KMS-11 (cell line): ENCODE data around the gene FITM1.

Experiments
- H2AFZ ChIP-seq: fragments of 200-600 bp; sonication (generic); 2 replicates; pipeline ENCODE4 v1.6.1; 2016; ENCODE audit warnings: antibody characterized with exemption, mixed run types, low read depth
- H3K27ac ChIP-seq: fragments of 200-600 bp; sonication (generic); 2 replicates; pipeline ENCODE4 v1.6.1; 2016; ENCODE audit warnings: mild to moderate bottlenecking, mixed run types
- H3K27me3 ChIP-seq: fragments of 200-600 bp; sonication (generic); 2 replicates; pipeline ENCODE4 v1.6.1; 2017; ENCODE audit warnings: mild to moderate bottlenecking, low read depth, mixed run types, moderate library complexity; ENCODE audit not compliant: insufficient read depth
- H3K36me3 ChIP-seq: fragments of 200-600 bp; sonication (generic); 2 replicates; pipeline ENCODE4 v1.6.1; 2017; ENCODE audit warnings: mild to moderate bottlenecking, mixed run types; ENCODE audit not compliant: insufficient read depth
- H3K4me1 ChIP-seq: fragments of 200-600 bp; sonication (generic); 2 replicates; pipeline ENCODE4 v1.6.1; 2016; ENCODE audit warnings: mild to moderate bottlenecking, low read depth, mixed run types; ENCODE audit not compliant: poor library complexity, severe bottlenecking
- H3K4me2 ChIP-seq: fragments of 200-600 bp; sonication (generic); 2 replicates; pipeline ENCODE4 v1.7.0; 2016; ENCODE audit warnings: mild to moderate bottlenecking, mixed run types
- H3K4me3 ChIP-seq: fragments of 200-600 bp; sonication (generic); IDR thresholded peaks from 2 replicates; pipeline ENCODE4 v1.6.1; 2017; ENCODE audit warnings: low read depth, low read length, mixed read lengths; ENCODE audit not compliant: insufficient read depth
- H3K79me2 ChIP-seq: fragments of 200-600 bp; sonication (generic); 2 replicates; pipeline ENCODE4 v1.6.1; 2016; ENCODE audit warnings: low read depth, mixed run types; ENCODE audit not compliant: insufficient read depth
- H3K9ac ChIP-seq: fragments of 200-600 bp; sonication (generic); 2 replicates; pipeline ENCODE4 v1.6.1; 2016; ENCODE audit warnings: mild to moderate bottlenecking, mixed run types
- H4K20me1 ChIP-seq: fragments of 200-600 bp; sonication (generic); 2 replicates; pipeline ENCODE4 v1.6.1; 2016; ENCODE audit warnings: mild to moderate bottlenecking, mixed run types; ENCODE audit not compliant: insufficient read depth
- TF ChIP-seq, protein P1 (sequence below): fragments of 200-600 bp; sonication (generic); conservative IDR thresholded peaks from 2 replicates; pipeline ENCODE4 v1.6.1; 2017; ENCODE audit warnings: low read depth, mild to moderate bottlenecking, antibody characterized with exemption, low read length, moderate library complexity, mixed read lengths

FITM1 gene

DNA sequence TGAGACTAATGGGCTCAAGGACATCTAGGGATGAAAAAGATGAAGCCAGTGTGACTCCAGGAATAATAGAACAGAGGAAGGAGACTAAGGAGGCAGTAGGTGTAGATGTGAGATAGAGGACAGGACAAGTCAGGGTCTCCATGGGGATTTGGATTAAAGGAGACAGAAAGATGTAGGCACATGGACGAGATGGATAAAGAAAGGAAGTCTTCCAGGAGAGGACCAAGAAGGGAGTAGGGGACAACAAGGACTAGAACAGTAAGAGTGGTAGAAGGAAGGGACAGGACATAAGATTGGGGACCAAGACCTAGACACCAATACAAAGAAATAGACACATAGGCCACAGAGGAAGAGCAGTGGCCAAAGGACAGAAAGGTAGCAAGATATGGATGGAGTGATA, 43.5 kb upstream of the FITM1 start:
- Histone ChIP-seq H3K27me3 (no peaks in the 10 kb centered on the region; the same call in 1 of the 2 replicates), H3K4me3 (no peak overlapping the region), H3K36me3 (no peaks in the 10 kb centered on the region), H3K4me2 (no peak overlapping the region), H3K9ac (no peak overlapping the region), H2AFZ (no peak overlapping the region), H3K79me2 (no peaks in the 10 kb centered on the region), H4K20me1 (no peaks in the 10 kb centered on the region), H3K27ac (no peak overlapping the region), H3K4me1 (peaks cover 10% of the 10 kb centered on the region)
- TF ChIP-seq, protein P1, sequence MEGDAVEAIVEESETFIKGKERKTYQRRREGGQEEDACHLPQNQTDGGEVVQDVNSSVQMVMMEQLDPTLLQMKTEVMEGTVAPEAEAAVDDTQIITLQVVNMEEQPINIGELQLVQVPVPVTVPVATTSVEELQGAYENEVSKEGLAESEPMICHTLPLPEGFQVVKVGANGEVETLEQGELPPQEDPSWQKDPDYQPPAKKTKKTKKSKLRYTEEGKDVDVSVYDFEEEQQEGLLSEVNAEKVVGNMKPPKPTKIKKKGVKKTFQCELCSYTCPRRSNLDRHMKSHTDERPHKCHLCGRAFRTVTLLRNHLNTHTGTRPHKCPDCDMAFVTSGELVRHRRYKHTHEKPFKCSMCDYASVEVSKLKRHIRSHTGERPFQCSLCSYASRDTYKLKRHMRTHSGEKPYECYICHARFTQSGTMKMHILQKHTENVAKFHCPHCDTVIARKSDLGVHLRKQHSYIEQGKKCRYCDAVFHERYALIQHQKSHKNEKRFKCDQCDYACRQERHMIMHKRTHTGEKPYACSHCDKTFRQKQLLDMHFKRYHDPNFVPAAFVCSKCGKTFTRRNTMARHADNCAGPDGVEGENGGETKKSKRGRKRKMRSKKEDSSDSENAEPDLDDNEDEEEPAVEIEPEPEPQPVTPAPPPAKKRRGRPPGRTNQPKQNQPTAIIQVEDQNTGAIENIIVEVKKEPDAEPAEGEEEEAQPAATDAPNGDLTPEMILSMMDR: no peak

DNA sequence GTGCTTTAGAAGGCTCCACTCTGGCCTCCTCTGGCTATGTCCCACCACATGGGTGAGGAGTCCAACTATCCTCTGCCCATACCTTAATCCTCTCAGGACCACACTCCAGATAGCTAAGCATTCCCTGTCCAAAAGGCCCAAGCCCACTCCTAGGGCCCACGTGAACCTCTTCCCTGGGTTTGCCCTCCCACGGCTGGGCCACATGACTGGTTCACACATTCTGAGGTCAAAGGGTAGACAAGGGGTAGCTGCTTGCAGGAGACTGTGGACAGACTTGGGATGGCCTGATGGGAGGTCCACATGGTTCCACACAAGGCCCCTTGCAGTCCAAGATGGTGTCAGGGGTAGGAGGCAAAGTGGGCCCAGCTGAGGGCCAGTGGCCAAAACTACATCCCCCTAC, 42.4 kb upstream of the FITM1 start:
- Histone ChIP-seq H3K36me3 (no peaks in the 10 kb centered on the region), H3K4me3 (no peak overlapping the region), H3K4me1 (peaks cover 10% of the 10 kb centered on the region), H3K4me2 (no peak overlapping the region), H4K20me1 (no peaks in the 10 kb centered on the region), H3K79me2 (no peaks in the 10 kb centered on the region), H2AFZ (no peak overlapping the region), H3K27ac (no peak overlapping the region), H3K27me3 (no peaks in the 10 kb centered on the region; the same call in 1 of the 2 replicates), H3K9ac (no peak overlapping the region)
- TF ChIP-seq, protein P1: no peak

DNA sequence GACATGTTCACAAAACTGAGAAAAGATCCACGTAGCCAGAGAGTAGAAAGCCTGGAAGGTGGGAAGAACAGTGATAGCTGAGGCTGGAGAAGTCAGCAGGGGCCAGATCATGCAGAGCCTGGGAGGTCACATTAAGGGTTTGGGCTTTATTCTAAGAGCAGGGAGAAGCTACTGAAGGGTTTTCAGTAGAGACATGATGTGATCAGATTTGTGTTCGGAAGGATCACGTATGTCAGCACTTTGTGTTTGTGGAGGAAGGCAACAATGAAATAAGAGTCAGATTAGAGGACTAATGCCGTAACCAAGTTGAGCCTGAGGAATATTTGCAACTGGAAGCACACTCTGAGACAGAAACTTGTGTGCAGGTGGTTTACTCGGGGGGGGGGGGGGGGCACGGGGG, 40.6 kb upstream of the FITM1 start:
- no peaks in the 10 kb centered on the region for H3K27me3 ChIP-seq
- H2AFZ ChIP-seq: no peak overlapping the region
- H3K9ac ChIP-seq: no peak overlapping the region
- H4K20me1 ChIP-seq: no peaks in the 10 kb centered on the region
- H3K4me3 ChIP-seq: no peak overlapping the region
- peaks cover 16% of the 10 kb centered on the region for H3K4me1 ChIP-seq
- H3K79me2 ChIP-seq: peaks cover 4% of the 10 kb centered on the region; the same call in 1 of the 2 replicates
- H3K4me2 ChIP-seq: no peak overlapping the region
- no peaks in the 10 kb centered on the region for H3K36me3 ChIP-seq
- no peak overlapping the region for H3K27ac ChIP-seq
- TF ChIP-seq, protein P1: no peak

DNA sequence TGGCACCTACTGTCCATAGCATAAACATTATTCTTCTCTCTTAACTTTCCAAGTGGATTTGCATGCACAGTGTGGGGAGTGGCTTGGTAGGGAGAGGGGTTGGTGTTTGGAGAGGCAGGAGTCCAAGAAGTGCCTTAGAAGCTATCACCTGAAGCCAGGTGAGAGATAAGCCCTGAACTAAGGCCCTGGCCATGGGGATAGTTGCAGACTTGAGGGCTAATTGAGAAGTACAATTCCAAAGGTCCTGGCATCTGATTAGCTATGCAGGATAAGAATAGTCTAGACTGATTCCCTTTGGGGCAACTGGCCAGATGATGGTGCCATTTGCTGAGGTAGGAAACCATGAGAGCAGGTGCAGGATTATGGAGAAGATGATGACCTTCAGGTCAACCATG, 38.4 kb upstream of the FITM1 start:
- no peak overlapping the region for H3K4me3 ChIP-seq
- H2AFZ ChIP-seq: no peak overlapping the region
- H3K79me2 ChIP-seq: peaks cover 8% of the 10 kb centered on the region; the same call in 1 of the 2 replicates
- H3K9ac ChIP-seq: no peak overlapping the region
- H4K20me1 ChIP-seq: no peaks in the 10 kb centered on the region
- H3K4me1 ChIP-seq: peaks cover 19% of the 10 kb centered on the region
- H3K27ac ChIP-seq: no peak overlapping the region
- H3K27me3 ChIP-seq: no peaks in the 10 kb centered on the region
- TF ChIP-seq, protein P1: no peak
- H3K4me2 ChIP-seq: no peak overlapping the region
- no peaks in the 10 kb centered on the region for H3K36me3 ChIP-seq
